CD4-positive, alpha-beta memory T cell (primary cell): ENCODE results near the gene SMPDL3B. TPM values are rescaled to one million over a fixed set of nuclear protein-coding genes. Genes with fewer than 3 reads are reported as not detected.

Source experiments
- CTCF ChIA-PET: fragments of 350-600 bp; sonication (Branson Sonifier 250); formaldehyde crosslinking; loops from one replicate; lab custom pipeline; 2021; ENCODE audit warnings: inconsistent platforms; ENCODE audit not compliant: partially characterized antibody; lab: Charles Lee
- POLR2A ChIA-PET: fragments of 350-600 bp; sonication (Branson Sonifier 250); formaldehyde crosslinking; loops from one replicate; lab custom pipeline; 2021; ENCODE audit not compliant: partially characterized antibody; lab: Charles Lee
- DNase-seq, 5 donors: peaks; one replicate each; pipeline versions ENCODE4 v3.0.0 to v3.0.0-alpha.2; 2020 to 2022; ENCODE audit warnings: mixed read lengths in 1 of 5
- H3K27ac ChIP-seq: one replicate; pipeline ENCODE4 v1.7.0; 2013; ENCODE audit warnings: low read depth, low read length
- H3K27me3 ChIP-seq: 2 replicates; pipeline ENCODE4 v1.7.0; 2013; ENCODE audit warnings: mild to moderate bottlenecking, low read length, moderate library complexity; ENCODE audit not compliant: insufficient read depth
- H3K36me3 ChIP-seq: 2 replicates; pipeline ENCODE4 v1.7.0; 2013; ENCODE audit warnings: mild to moderate bottlenecking, low read length, moderate library complexity; ENCODE audit not compliant: insufficient read depth
- H3K4me1 ChIP-seq: 2 replicates; pipeline ENCODE4 v1.7.0; 2013; ENCODE audit warnings: mild to moderate bottlenecking, low read length, moderate library complexity; ENCODE audit not compliant: insufficient read depth
- H3K4me3 ChIP-seq, 2 donors: one replicate each; pipeline ENCODE4 v1.7.0; 2013; ENCODE audit warnings: low read length in 2 of 2, mild to moderate bottlenecking in 1 of 2
- H3K9me3 ChIP-seq, 2 donors: one replicate each; pipeline ENCODE4 v1.7.0; 2013; ENCODE audit warnings: low read length in 2 of 2, control low read depth in 1 of 2; ENCODE audit not compliant: control insufficient read depth in 1 of 2
- H3K27ac Mint-ChIP-seq, 7 donors: one replicate each; pipeline ENCODE4 v1.8.0; 2020 to 2021; ENCODE audit warnings: mixed read lengths in 7 of 7, mild to moderate bottlenecking in 6 of 7, inconsistent platforms in 3 of 7, moderate library complexity in 3 of 7
- H3K27me3 Mint-ChIP-seq, 2 donors: one replicate each; pipeline ENCODE4 v1.8.0; 2020 to 2021; ENCODE audit warnings: mixed read lengths in 2 of 2
- H3K36me3 Mint-ChIP-seq, 2 donors: one replicate each; pipeline ENCODE4 v1.8.0; 2020 to 2021; ENCODE audit warnings: mixed read lengths in 2 of 2, inconsistent platforms in 1 of 2, mild to moderate bottlenecking in 1 of 2
- H3K4me1 Mint-ChIP-seq, 4 donors: one replicate each; pipeline ENCODE4 v1.8.0; 2020 to 2021; ENCODE audit warnings: mixed read lengths in 4 of 4, mild to moderate bottlenecking in 1 of 4
- H3K4me3 Mint-ChIP-seq, 8 donors: one replicate each; pipeline ENCODE4 v1.8.0; 2020 to 2021; ENCODE audit warnings: mixed read lengths in 8 of 8, mild to moderate bottlenecking in 7 of 8, moderate library complexity in 6 of 8, inconsistent platforms in 3 of 8
- H3K9me3 Mint-ChIP-seq, 8 donors: one replicate each; pipeline ENCODE4 v1.8.0; 2020 to 2021; ENCODE audit warnings: mixed read lengths in 8 of 8, mild to moderate bottlenecking in 5 of 8, inconsistent platforms in 3 of 8, moderate library complexity in 1 of 8
- intact Hi-C: fragments of 100-400 bp; cut with micrococcal nuclease; formaldehyde crosslinking; loops from one replicate; pipeline ENCODE4 v1.15.1; 2023
- polyA plus RNA-seq, 2 donors: library from polyadenylated mRNA; unstranded; fragments of 300-500 nt; fragmentation: Illumina TruSeq; gene quantifications; one replicate each; pipeline ENCODE4 v1.2.3, GENCODE V29; 2021
- total RNA-seq, 2 experiments: library from RNA; stranded (reverse); gene quantifications; one replicate each; pipeline ENCODE4 v1.2.3, GENCODE V29; 2021

SMPDL3B gene
- total and polyA plus RNA-seq, 4 experiments from 2014 or later, result not detected

GRCh38 chr1:27915082-27915575, 19.7 kb upstream of the SMPDL3B start:
- intact Hi-C loops, result no loop called here
- peaks cover 12 to 29% (median 20%) of the 10 kb centered on the region in 4 donors for H3K4me1 Mint-ChIP-seq
- H3K27ac Mint-ChIP-seq, result peak overlapping the region; percentile 97 to 100 (median 99)
- peaks cover 0 to 5% (median 0%) of the 10 kb centered on the region in 8 donors for H3K9me3 Mint-ChIP-seq
- H3K4me1 ChIP-seq, result peaks cover 11% of the 10 kb centered on the region
- DNase-seq, result no peak
- peak overlapping the region; percentile 95 to 100 (median 99) for H3K4me3 Mint-ChIP-seq
- peak overlapping the region; percentile 88 for H3K27ac ChIP-seq
- H3K27me3 ChIP-seq, result no peaks in the 10 kb centered on the region
- H3K9me3 ChIP-seq, result no peaks in the 10 kb centered on the region
- peaks cover 10% of the 10 kb centered on the region for H3K36me3 ChIP-seq
- H3K36me3 Mint-ChIP-seq, result peaks cover 0 to 24% of the 10 kb centered on the region in 2 donors
- peak overlapping the region in 1 of 2 donors; percentile 29 for H3K4me3 ChIP-seq
- CTCF ChIA-PET, result no interaction called here
- no peaks in the 10 kb centered on the region for H3K27me3 Mint-ChIP-seq
- POLR2A ChIA-PET, result no interaction called here

- DNase-seq, result no peak
- Mint-ChIP-seq H3K4me3 (no peak overlapping the region), H3K9me3 (no peaks in the 10 kb centered on the region), H3K4me1 (no peaks in the 10 kb centered on the region), H3K27me3 (no peaks in the 10 kb centered on the region), H3K36me3 (no peaks in the 10 kb centered on the region), H3K27ac (no peak overlapping the region)
- H3K9me3 ChIP-seq, result no peaks in the 10 kb centered on the region
- H3K27me3 ChIP-seq, result no peaks in the 10 kb centered on the region
- H3K36me3 ChIP-seq, result no peaks in the 10 kb centered on the region
- ChIA-PET CTCF (no interaction called here), POLR2A (no interaction called here)
- H3K4me3 ChIP-seq, result no peak overlapping the region
- no peaks in the 10 kb centered on the region for H3K4me1 ChIP-seq
- intact Hi-C loops, result no loop called here
- H3K27ac ChIP-seq, result no peak overlapping the region
These were observed 12.5 kb upstream of the SMPDL3B start for GRCh38 chr1:27922272-27922671.

GRCh38 chr1:27928216-27928954, 6.4 kb upstream of the SMPDL3B start:
- POLR2A ChIA-PET, result no interaction called here
- intact Hi-C loops, result no loop called here
- Mint-ChIP-seq H3K27me3 (peaks cover 0 to 6% of the 10 kb centered on the region in 2 donors), H3K27ac (no peak overlapping the region), H3K4me3 (no peak overlapping the region), H3K36me3 (no peaks in the 10 kb centered on the region), H3K4me1 (peaks cover 0 to 5% (median 0%) of the 10 kb centered on the region in 4 donors), H3K9me3 (no peaks in the 10 kb centered on the region)
- Histone ChIP-seq H3K27me3 (no peaks in the 10 kb centered on the region), H3K27ac (no peak overlapping the region), H3K4me1 (no peaks in the 10 kb centered on the region), H3K9me3 (no peaks in the 10 kb centered on the region), H3K4me3 (no peak overlapping the region), H3K36me3 (no peaks in the 10 kb centered on the region)
- CTCF ChIA-PET, result interaction anchor here (0.8 to 1.3 kb wide), 2 partner anchors 10 to 71 kb away, joined by 3 read pairs; no protein-coding TSS in a partner anchor
- no peak for DNase-seq

- H3K4me1 ChIP-seq, result peaks cover 9% of the 10 kb centered on the region
- no peak overlapping the region for H3K4me3 ChIP-seq
- no peaks in the 10 kb centered on the region for H3K9me3 ChIP-seq
- H3K27ac ChIP-seq, result no peak overlapping the region
- H3K27ac Mint-ChIP-seq, result no peak overlapping the region
- DNase-seq, result no peak
- H3K4me3 Mint-ChIP-seq, result no peak overlapping the region
- no peaks in the 10 kb centered on the region for H3K36me3 ChIP-seq
- no peaks in the 10 kb centered on the region for H3K36me3 Mint-ChIP-seq
- peaks cover 0 to 18% (median 6%) of the 10 kb centered on the region in 4 donors for H3K4me1 Mint-ChIP-seq
- peaks cover 5 to 7% of the 10 kb centered on the region in 2 donors for H3K27me3 Mint-ChIP-seq
- ChIA-PET POLR2A (no interaction called here), CTCF (interaction anchor here (3.7 kb wide), 1 partner anchor 9 kb away, joined by 15 read pairs; no protein-coding TSS in a partner anchor)
- H3K9me3 Mint-ChIP-seq, result no peaks in the 10 kb centered on the region
- intact Hi-C loops, result no loop called here
- H3K27me3 ChIP-seq, result no peaks in the 10 kb centered on the region
These were observed 3.6 kb upstream of the SMPDL3B start for GRCh38 chr1:27931184-27931583.

DNA sequence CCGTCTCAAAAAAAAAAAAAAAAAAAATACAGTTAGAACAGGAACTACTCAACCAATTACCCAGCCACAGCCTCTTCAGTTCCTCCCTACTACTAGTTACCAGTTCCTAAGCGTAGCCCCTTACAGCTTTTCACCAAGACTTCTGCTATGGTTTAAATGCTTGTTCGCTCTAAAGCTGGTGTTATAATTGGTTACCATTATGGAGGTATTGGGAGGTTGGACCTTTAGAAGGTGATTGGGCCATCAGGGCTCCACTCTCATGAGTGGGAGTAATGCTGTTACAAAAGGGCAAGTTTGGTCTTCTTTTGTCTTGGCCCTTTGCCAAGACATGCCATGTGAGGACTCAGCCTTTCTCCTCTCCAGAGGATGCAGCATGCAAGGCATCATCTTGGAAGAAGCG, 3.0 kb upstream of the SMPDL3B start:
- Histone ChIP-seq H3K27ac (no peak overlapping the region), H3K27me3 (no peaks in the 10 kb centered on the region), H3K4me3 (no peak overlapping the region), H3K4me1 (peaks cover 9% of the 10 kb centered on the region), H3K9me3 (no peaks in the 10 kb centered on the region), H3K36me3 (no peaks in the 10 kb centered on the region)
- ChIA-PET CTCF (interaction anchor here (3.7 kb wide), 1 partner anchor 8 kb away, joined by 15 read pairs; no protein-coding TSS in a partner anchor), POLR2A (no interaction called here)
- no peak overlapping the region for H3K27ac Mint-ChIP-seq
- intact Hi-C loops, result no loop called here
- peaks cover 0 to 18% (median 6%) of the 10 kb centered on the region in 4 donors for H3K4me1 Mint-ChIP-seq
- no peaks in the 10 kb centered on the region for H3K36me3 Mint-ChIP-seq
- H3K27me3 Mint-ChIP-seq, result peaks cover 5 to 7% of the 10 kb centered on the region in 2 donors
- H3K9me3 Mint-ChIP-seq, result no peaks in the 10 kb centered on the region
- no peak overlapping the region for H3K4me3 Mint-ChIP-seq
- no peak for DNase-seq

DNA sequence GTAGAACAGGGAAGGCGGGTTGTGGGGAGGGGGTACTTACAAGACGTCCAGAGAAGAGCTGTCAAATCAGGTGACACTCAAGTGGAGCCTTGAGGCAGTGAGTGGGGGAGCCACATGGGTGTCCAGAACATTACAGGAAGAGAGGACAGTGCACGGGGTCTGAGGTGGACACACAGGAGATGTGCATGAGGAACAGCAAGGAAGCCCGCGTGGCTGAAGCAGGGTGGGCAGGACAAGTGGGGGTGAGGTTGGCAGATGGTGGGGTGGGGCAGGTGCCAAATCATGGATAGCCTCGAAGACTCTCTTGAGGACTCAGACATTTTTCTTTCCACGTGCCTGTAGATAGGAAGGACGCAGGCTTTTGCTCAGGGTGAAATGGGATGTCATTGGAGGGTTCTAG, 921 bp downstream of the SMPDL3B start:
- Mint-ChIP-seq H3K9me3 (no peaks in the 10 kb centered on the region), H3K27me3 (peaks cover 5 to 7% of the 10 kb centered on the region in 2 donors), H3K27ac (peak overlapping the region in 1 of 7 donors; percentile 5), H3K4me3 (no peak overlapping the region), H3K36me3 (no peaks in the 10 kb centered on the region), H3K4me1 (peaks cover 7 to 27% (median 17%) of the 10 kb centered on the region in 4 donors)
- Histone ChIP-seq H3K4me3 (no peak overlapping the region), H3K9me3 (no peaks in the 10 kb centered on the region), H3K36me3 (no peaks in the 10 kb centered on the region), H3K4me1 (peaks cover 18% of the 10 kb centered on the region), H3K27ac (no peak overlapping the region), H3K27me3 (no peaks in the 10 kb centered on the region)
- ChIA-PET CTCF (interaction anchor here (1.2 kb wide), 1 partner anchor 45 kb away, joined by 4 read pairs; no protein-coding TSS in a partner anchor), POLR2A (interaction anchor here (0.6 to 1.5 kb wide), 3 partner anchors 24 to 492 kb away, joined by 3 to 7 read pairs (median 3); partner anchors contain the start of gene XKR8)
- no peak for DNase-seq
- intact Hi-C loops, result no loop called here

- Mint-ChIP-seq H3K36me3 (no peaks in the 10 kb centered on the region), H3K9me3 (no peaks in the 10 kb centered on the region), H3K27ac (no peak overlapping the region), H3K27me3 (peaks cover 5 to 7% of the 10 kb centered on the region in 2 donors), H3K4me1 (peaks cover 8 to 32% (median 20%) of the 10 kb centered on the region in 4 donors), H3K4me3 (no peak overlapping the region)
- H3K4me1 ChIP-seq, result peaks cover 21% of the 10 kb centered on the region
- no peak overlapping the region for H3K4me3 ChIP-seq
- no peaks in the 10 kb centered on the region for H3K9me3 ChIP-seq
- H3K36me3 ChIP-seq, result no peaks in the 10 kb centered on the region
- DNase-seq, result no peak
- ChIA-PET POLR2A (no interaction called here), CTCF (interaction anchor here (1.2 kb wide), 1 partner anchor 44 kb away, joined by 4 read pairs; no protein-coding TSS in a partner anchor)
- H3K27ac ChIP-seq, result no peak overlapping the region
- intact Hi-C loops, result no loop called here
- no peaks in the 10 kb centered on the region for H3K27me3 ChIP-seq
These were observed 1.6 kb downstream of the SMPDL3B start for GRCh38 chr1:27936370-27936769.
